ENCODE results near the gene AKAP8. TPM values are rescaled to one million over a fixed set of nuclear protein-coding genes. Genes with fewer than 3 reads are reported as not detected.

Gene AKAP8
- polyA plus RNA-seq, 1 donor from 2014 or later: 22.7 TPM

DNA sequence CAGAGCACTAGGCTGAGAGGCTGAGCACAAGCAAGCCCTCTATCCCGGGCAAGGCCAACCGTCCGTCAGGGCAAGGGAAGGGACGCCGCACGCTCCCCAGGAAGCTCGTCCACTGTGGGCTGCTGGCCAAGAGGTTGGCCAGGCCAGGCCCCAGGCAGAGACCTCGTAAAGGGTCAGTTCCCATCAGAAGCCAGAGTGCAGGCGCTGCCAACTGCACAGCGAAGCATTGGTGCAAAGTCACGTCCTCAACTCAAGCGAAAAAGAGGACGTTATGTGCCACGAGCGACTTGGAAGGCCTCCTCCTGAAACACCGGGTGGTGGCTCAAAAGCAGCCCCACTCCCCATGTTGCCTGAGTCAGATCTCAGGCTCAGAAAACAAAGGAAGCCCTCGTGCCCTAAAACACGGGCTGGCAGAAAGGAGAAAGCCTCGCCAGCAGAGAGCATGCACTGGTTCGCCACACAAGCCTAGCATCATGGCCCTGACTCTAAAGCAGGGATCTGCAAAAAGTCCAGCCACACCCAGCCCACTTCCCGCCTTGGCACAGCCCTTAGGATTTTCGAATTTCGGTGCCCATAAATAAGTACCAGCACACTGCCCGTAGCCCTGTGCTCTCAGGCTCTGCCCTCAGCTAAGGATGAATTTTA is 4.7 kb downstream of the AKAP8 start:
- H3K4me3 ChIP-seq (ENCODE audit: low read length): no peak overlapping the region
- H3K4me2 ChIP-seq (ENCODE audit: low read length): no peak overlapping the region
- H3K9ac ChIP-seq (ENCODE audit: low read length): no peak overlapping the region
- TF ChIP-seq TAF1 (IDR thresholded peaks at IDR 0.05; ENCODE audit: low read depth): no peak
- no peak for TF ChIP-seq EP300 (conservative IDR thresholded peaks at IDR 0.05; ENCODE audit: poor library complexity, severe bottlenecking)
- TF ChIP-seq REST (IDR thresholded peaks at IDR 0.05; ENCODE audit: borderline replicate concordance): no peak
- TF ChIP-seq CTCF (IDR thresholded peaks at IDR 0.05; ENCODE audit: poor library complexity, severe bottlenecking): no peak
- TF ChIP-seq SMC3 (conservative IDR thresholded peaks at IDR 0.05; ENCODE audit: poor library complexity): no peak
- no peak for TF ChIP-seq POLR2AphosphoS5 (IDR thresholded peaks at IDR 0.05)
- no peak for TF ChIP-seq MXI1 (conservative IDR thresholded peaks at IDR 0.05; ENCODE audit: poor library complexity, severe bottlenecking)
- no peak for TF ChIP-seq EZH2 (IDR thresholded peaks at IDR 0.05; ENCODE audit: borderline replicate concordance, insufficient read depth, low read length, poor library complexity, severe bottlenecking)
- no peak for TF ChIP-seq RAD21 (conservative IDR thresholded peaks at IDR 0.05)
- peaks cover 5% of the 10 kb centered on the region for H4K20me1 ChIP-seq (ENCODE audit: insufficient read depth)
- H3K27ac ChIP-seq (ENCODE audit: low read length): no peak overlapping the region
- no peaks in the 10 kb centered on the region for H3F3A ChIP-seq (ENCODE audit: insufficient read depth, low read length, poor library complexity, severe bottlenecking)
- no peaks in the 10 kb centered on the region for H3K36me3 ChIP-seq (ENCODE audit: insufficient read depth, low read length)
- H3K27me3 ChIP-seq (ENCODE audit: insufficient read depth, low read depth, low read length): no peaks in the 10 kb centered on the region
- peaks cover 34% of the 10 kb centered on the region for H3K79me2 ChIP-seq (replicated peaks; ENCODE audit: insufficient read depth, low read length)
- H2AFZ ChIP-seq (ENCODE audit: low read depth, low read length): no peak overlapping the region
- no peaks in the 10 kb centered on the region for H3K9me2 ChIP-seq (ENCODE audit: insufficient read depth, low read length)
- no peaks in the 10 kb centered on the region for H3K9me3 ChIP-seq (ENCODE audit: low read length)

DNA sequence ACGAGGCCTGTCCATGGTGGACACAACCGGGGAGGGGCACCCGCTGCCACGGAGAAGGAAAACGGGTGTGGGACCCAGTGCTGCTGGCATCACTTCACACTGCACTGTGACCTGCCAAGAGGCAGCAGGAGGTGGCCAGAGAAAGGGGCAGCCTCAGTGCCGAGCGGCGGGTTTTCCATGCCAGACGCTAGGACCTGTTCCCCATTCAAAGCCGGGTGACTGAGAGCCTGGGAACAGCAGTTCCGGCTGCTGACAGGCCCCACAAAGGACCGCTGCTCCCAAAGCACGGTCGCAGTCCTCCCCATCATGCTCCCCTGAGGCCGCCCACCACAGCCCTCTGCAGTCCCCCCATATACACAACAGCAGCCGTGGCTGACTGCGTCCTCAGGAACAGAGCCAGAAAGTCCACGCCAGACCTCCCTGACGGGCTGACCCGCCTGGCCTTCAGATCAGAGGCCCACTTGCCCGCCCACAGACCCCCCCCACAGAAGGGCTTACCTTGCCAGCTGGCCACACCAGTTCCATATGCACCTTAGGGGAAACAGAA is 5.4 kb downstream of the AKAP8 start:
- H3K9ac ChIP-seq (ENCODE audit: low read length): no peak overlapping the region
- H3K27ac ChIP-seq (ENCODE audit: low read length): no peak overlapping the region
- TF ChIP-seq TAF1 (IDR thresholded peaks at IDR 0.05; ENCODE audit: low read depth) (no peak), EP300 (conservative IDR thresholded peaks at IDR 0.05; ENCODE audit: poor library complexity, severe bottlenecking) (no peak)
- no peak overlapping the region for H2AFZ ChIP-seq (ENCODE audit: low read depth, low read length)
- H3K9me2 ChIP-seq (ENCODE audit: insufficient read depth, low read length): no peaks in the 10 kb centered on the region
- H3K27me3 ChIP-seq (ENCODE audit: insufficient read depth, low read depth, low read length): no peaks in the 10 kb centered on the region
- peaks cover 5% of the 10 kb centered on the region for H4K20me1 ChIP-seq (ENCODE audit: insufficient read depth)
- no peak overlapping the region for H3K4me2 ChIP-seq (ENCODE audit: low read length)
- no peaks in the 10 kb centered on the region for H3F3A ChIP-seq (ENCODE audit: insufficient read depth, low read length, poor library complexity, severe bottlenecking)
- no peaks in the 10 kb centered on the region for H3K36me3 ChIP-seq (ENCODE audit: insufficient read depth, low read length)
- H3K79me2 ChIP-seq (replicated peaks; ENCODE audit: insufficient read depth, low read length): peaks cover 34% of the 10 kb centered on the region
- no peaks in the 10 kb centered on the region for H3K9me3 ChIP-seq (ENCODE audit: low read length)
- H3K4me3 ChIP-seq (ENCODE audit: low read length): no peak overlapping the region

Measured in neural cell (in vitro differentiated cells).